Endodermal cell (in vitro differentiated cells): ENCODE results near the gene CXCL17. TPM values are rescaled to one million over a fixed set of nuclear protein-coding genes. Genes with fewer than 3 reads are reported as not detected.

Source experiments
- DNase-seq: peaks from one replicate; pipeline ENCODE4 v3.0.0-alpha.2; 2017
- H3K27ac ChIP-seq: 2 replicates; pipeline ENCODE4 v1.5.1; 2013; ENCODE audit warnings: mild to moderate bottlenecking, low read depth, low read length, moderate library complexity
- H3K27me3 ChIP-seq: 2 replicates; pipeline ENCODE4 v1.6.1; 2013; ENCODE audit warnings: mild to moderate bottlenecking, low read length, moderate library complexity; ENCODE audit not compliant: insufficient read depth, control insufficient read depth, poor library complexity, severe bottlenecking
- H3K36me3 ChIP-seq: 2 replicates; pipeline ENCODE4 v1.7.0; 2013; ENCODE audit warnings: mild to moderate bottlenecking, low read length, moderate library complexity; ENCODE audit not compliant: control insufficient read depth, insufficient read depth
- H3K4me1 ChIP-seq: one replicate; pipeline ENCODE4 v1.7.0; 2013; ENCODE audit warnings: low read length; ENCODE audit not compliant: control insufficient read depth, insufficient read depth
- H3K4me3 ChIP-seq: 2 replicates; pipeline ENCODE4 v1.5.1; 2013; ENCODE audit warnings: mild to moderate bottlenecking, low read length, moderate library complexity
- H3K9ac ChIP-seq: 2 replicates; pipeline ENCODE4 v1.6.1; 2013; ENCODE audit warnings: mild to moderate bottlenecking, low read length, moderate library complexity; ENCODE audit not compliant: poor library complexity, severe bottlenecking; ENCODE audit errors: extremely low read depth
- H3K9me3 ChIP-seq: 2 replicates; pipeline ENCODE4 v1.6.1; 2013; ENCODE audit warnings: mild to moderate bottlenecking, low read length, moderate library complexity; ENCODE audit not compliant: control insufficient read depth
- H3K27ac Mint-ChIP-seq: 2 replicates; pipeline ENCODE4 v1.8.0; 2020; ENCODE audit warnings: mixed read lengths
- H3K27me3 Mint-ChIP-seq: 2 replicates; pipeline ENCODE4 v1.8.0; 2021; ENCODE audit warnings: mild to moderate bottlenecking, mixed read lengths; ENCODE audit not compliant: insufficient read depth
- H3K36me3 Mint-ChIP-seq: 2 replicates; pipeline ENCODE4 v1.8.0; 2020; ENCODE audit warnings: low read depth, mixed read lengths
- H3K4me1 Mint-ChIP-seq: 2 replicates; pipeline ENCODE4 v1.8.0; 2020; ENCODE audit warnings: mixed read lengths
- H3K4me3 Mint-ChIP-seq: 2 replicates; pipeline ENCODE4 v1.8.0; 2020; ENCODE audit warnings: mild to moderate bottlenecking, moderate library complexity, mixed read lengths
- H3K9me3 Mint-ChIP-seq: 2 replicates; pipeline ENCODE4 v1.8.0; 2020; ENCODE audit warnings: mild to moderate bottlenecking, mixed read lengths
- CTCF ChIP-seq: fragments of 200-600 bp; sonication (generic); conservative IDR thresholded peaks from 2 replicates; pipeline ENCODE4 v1.5.0; 2021; ENCODE audit warnings: antibody characterized with exemption, mild to moderate bottlenecking
- WGBS, 2 experiments: methylation state at CpG; one replicate each; pipeline versions ENCODE4 v1.1.5 to v1.1.7; 2013; ENCODE audit warnings: missing lambda C conversion rate in 2 of 2, mixed read lengths in 1 of 2; ENCODE audit not compliant: insufficient coverage in 1 of 2, insufficient read length in 1 of 2; 5-methylcytosine and 5-hydroxymethylcytosine counted together
- total RNA-seq, 2 donors: library from RNA; stranded (reverse); fragmentation: NEBNext Ultra II Directional in 1 of 2; extraction: Animal tissue kit (Norgen Biotek cat#: 25700) in 1 of 2; gene quantifications; 2 replicates in 1 of 2; 3 replicates in 1 of 2; pipeline ENCODE4 v1.2.1, GENCODE V29; 2021

Gene CXCL17
- total RNA-seq, 2 donors from 2014 or later, result 0.37 TPM; not detected in 1

- no peaks in the 10 kb centered on the region for H3K27me3 Mint-ChIP-seq
- no peaks in the 10 kb centered on the region for H3K9me3 Mint-ChIP-seq
- H3K4me3 ChIP-seq, result no peak overlapping the region
- TF ChIP-seq CTCF, result no peak
- no peaks in the 10 kb centered on the region for H3K36me3 Mint-ChIP-seq
- H3K27ac ChIP-seq, result no peak overlapping the region
- peak; percentile 22 for DNase-seq
- peaks cover 7% of the 10 kb centered on the region for H3K4me1 ChIP-seq
- H3K27me3 ChIP-seq, result no peaks in the 10 kb centered on the region
- no peak overlapping the region for H3K4me3 Mint-ChIP-seq
- H3K36me3 ChIP-seq, result no peaks in the 10 kb centered on the region
- H3K4me1 Mint-ChIP-seq, result peaks cover 20% of the 10 kb centered on the region
- H3K27ac Mint-ChIP-seq, result no peak overlapping the region
- H3K9ac ChIP-seq, result no peak overlapping the region
- 93 to 98% methylated on average over 8 to 9 of the region's 9 CpGs for WGBS, 2 experiments
- H3K9me3 ChIP-seq, result no peaks in the 10 kb centered on the region
Measured at GRCh38 chr19:42479736-42480135, 37.0 kb upstream of the CXCL17 start.

GRCh38 chr19:42478765-42479311, 36.1 kb upstream of the CXCL17 start:
- no peaks in the 10 kb centered on the region for H3K9me3 Mint-ChIP-seq
- H3K27me3 Mint-ChIP-seq, result no peaks in the 10 kb centered on the region
- Histone ChIP-seq H3K9ac (no peak overlapping the region), H3K36me3 (no peaks in the 10 kb centered on the region), H3K27ac (no peak overlapping the region), H3K4me3 (no peak overlapping the region), H3K27me3 (no peaks in the 10 kb centered on the region), H3K9me3 (no peaks in the 10 kb centered on the region), H3K4me1 (peaks cover 10% of the 10 kb centered on the region)
- no peak overlapping the region for H3K4me3 Mint-ChIP-seq
- H3K4me1 Mint-ChIP-seq, result peaks cover 27% of the 10 kb centered on the region
- DNase-seq, result peak; percentile 8
- 88 to 90% methylated on average over 2 of the region's 2 CpGs for WGBS, 2 experiments
- no peak overlapping the region for H3K27ac Mint-ChIP-seq
- H3K36me3 Mint-ChIP-seq, result no peaks in the 10 kb centered on the region
- TF ChIP-seq CTCF, result no peak

GRCh38 chr19:42477933-42478332, 35.2 kb upstream of the CXCL17 start:
- no peaks in the 10 kb centered on the region for H3K9me3 ChIP-seq
- no peaks in the 10 kb centered on the region for H3K27me3 ChIP-seq
- H3K27me3 Mint-ChIP-seq, result no peaks in the 10 kb centered on the region
- no peaks in the 10 kb centered on the region for H3K36me3 Mint-ChIP-seq
- no peak for TF ChIP-seq CTCF
- H3K4me3 ChIP-seq, result no peak overlapping the region
- no peaks in the 10 kb centered on the region for H3K36me3 ChIP-seq
- peak; percentile 11 for DNase-seq
- H3K9me3 Mint-ChIP-seq, result no peaks in the 10 kb centered on the region
- 97 to 100% methylated on average over 1 of the region's 2 CpGs for WGBS, 2 experiments
- H3K4me3 Mint-ChIP-seq, result no peak overlapping the region
- H3K4me1 ChIP-seq, result peaks cover 12% of the 10 kb centered on the region
- no peak overlapping the region for H3K9ac ChIP-seq
- peaks cover 33% of the 10 kb centered on the region for H3K4me1 Mint-ChIP-seq
- no peak overlapping the region for H3K27ac ChIP-seq
- H3K27ac Mint-ChIP-seq, result no peak overlapping the region
